ENCODE measurements around the gene PIK3R5.
A peak's percentile ranks its signal among the peaks of the same experiment; 100 is the strongest.
"Not testable (repeated sequence)": the region's sequence is repeated elsewhere in the genome, so short reads cannot be mapped to it uniquely, and the experiment has no call there.

PIK3R5 gene

DNA sequence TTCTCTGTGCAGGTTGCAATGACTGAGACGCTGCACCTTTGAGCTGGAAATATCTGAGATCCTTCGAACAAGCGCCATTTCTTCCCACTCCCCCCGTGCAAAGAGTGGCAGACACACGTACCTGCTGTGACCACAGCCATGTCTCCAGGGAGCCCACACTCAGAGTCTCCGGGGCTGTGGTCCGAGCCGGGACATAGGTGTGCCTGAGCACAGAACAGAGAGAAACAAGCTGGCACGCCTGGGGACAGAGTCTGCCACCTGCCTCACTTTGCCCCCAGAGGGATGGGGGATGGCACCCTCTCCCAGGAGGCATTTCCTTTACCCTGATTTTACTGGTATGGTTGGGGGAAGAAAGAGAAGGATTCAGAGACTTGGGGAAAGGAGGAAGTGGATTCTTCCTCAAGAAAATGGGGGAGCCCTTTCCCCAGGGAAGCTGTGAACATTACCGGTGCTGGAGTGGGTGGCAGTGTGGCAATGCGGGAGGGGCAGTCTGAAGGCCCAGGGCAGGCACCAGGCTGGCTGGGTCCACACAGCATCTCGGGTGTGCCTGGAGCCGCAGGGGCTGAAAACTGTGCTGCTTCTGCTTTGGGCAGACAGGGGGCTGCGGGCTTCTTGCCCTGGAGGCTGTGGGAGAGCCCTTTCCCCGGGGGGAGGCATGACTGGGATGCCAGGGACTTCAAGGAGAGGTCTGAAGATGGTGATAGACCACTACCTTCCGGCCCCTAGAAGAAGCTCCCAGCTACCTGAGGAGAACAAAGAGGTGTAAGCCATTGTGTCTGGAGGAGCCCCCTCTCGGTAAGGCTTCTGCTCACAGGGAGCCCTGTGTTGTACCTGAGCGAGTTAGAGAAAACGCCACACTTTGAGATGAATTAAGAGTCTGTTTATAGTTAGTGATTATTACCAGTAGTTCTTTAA is 91.4 kb downstream of the PIK3R5 start:
- no peak for DNase-seq

DNA sequence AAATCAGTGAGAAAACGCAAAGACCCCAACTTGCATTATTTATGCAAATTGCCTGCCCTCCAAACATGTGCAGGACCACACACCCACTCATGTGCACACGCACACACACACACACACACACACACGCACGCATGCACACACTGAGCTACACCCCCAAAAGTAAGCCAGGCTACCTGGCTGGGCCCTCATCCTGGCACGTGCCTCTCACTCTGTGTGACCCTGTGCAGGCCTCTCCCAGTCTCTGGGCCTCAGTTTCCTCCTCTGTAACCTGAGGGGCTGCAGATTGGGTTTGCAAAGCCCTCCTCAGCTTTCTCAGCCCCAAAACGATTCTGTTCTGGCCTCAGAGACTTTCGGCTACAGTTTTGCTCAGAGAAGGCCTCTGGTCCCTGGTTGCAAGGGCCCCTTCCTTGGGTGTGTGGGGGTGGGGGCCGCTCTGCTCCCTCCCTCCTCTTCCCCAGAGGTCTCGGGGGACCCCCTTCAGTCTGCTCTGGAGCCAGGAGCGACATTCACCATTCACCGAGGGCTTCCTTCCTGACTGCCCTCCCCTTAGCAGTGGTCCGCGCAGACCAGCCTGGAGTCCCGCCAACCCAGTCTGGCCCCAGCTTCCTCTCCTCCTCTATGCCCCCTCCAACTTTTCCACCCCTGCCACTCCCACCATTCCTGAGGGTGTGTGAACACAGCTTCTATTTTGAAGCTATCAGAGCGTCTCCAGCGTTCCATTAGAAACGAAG is 92.6 kb downstream of the PIK3R5 start:
- DNase-seq: no peak

GRCh38 chr17:8872036-8872704 is 93.3 kb downstream of the PIK3R5 start:
- DNase-seq: no peak

DNA sequence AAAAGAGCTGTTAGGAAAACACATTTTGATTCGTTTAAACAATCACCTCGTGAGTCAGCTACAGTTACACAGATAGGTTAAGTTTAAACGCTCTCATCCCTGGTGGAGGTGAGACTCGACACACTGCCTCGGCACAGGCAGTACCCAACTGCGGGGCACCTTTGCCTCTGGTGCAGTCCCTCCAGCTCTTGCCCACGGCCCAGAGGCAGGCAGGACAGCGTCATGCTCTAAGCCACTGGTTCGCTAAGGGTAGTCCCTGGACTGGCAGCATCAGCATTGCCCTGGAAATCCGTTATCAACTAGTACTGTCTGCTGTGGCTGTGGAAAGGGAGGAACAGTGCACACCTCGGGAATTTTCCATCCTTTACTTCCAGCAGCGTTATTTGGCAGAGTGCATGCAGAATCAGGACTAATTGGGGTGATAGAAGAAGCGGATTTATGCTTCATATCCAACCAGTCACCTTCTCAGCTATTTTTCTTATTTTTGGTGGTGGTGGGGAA is 94.4 kb downstream of the PIK3R5 start:
- DNase-seq: no peak

DNA sequence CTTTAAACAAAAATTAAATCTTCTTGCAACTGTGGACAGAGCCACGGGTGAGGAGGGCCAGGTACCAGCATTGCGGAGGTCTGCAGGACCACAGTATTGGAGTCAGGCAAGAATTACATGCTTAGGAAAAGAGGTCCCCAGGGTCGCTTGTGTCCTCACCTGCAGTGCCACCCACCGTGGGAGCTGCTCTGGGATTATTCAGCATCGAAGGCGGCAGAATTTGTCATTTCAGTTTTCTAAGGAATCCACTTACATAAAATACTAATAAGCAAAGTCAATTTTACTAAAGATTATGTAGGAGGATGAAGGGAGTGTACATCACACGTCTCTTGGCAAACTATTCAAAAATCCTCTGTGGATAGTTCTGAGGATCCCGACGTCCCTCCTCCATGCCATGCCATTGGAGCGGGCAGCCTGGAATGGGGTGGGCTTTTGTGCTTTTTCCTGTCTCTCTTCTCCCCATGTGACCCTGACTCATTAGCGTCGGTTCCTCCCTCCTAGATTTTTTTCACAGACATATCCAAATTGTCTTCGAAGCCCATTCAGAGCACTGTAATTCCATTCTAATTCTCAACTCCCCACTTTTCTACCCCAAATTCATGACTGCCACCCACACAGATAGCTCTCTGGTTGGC is 95.0 kb downstream of the PIK3R5 start:
- DNase-seq: no peak

- no peak for DNase-seq
These were observed 96.2 kb downstream of the PIK3R5 start for GRCh38 chr17:8869114-8869815.

DNA sequence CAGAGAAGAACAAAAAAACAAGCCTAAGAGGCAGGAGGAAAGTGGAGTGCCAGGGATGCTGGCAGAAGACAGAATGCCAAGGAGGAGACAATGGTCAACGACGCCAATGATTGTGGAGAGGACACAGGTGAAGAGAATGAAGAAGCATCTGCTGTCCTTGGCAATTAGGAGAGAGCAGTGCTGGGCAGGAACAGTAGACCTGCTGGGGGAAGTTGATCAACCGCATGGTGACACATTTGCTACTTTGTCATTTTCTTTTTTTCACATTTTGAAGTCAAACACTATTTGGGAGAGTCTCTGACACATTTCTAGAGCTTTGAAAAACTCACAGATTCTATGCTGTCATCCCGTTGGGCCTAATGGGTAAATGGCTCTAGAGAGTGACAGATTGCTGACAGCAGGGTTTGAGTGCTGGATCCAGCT is 97.0 kb downstream of the PIK3R5 start:
- DNase-seq: no peak

DNA sequence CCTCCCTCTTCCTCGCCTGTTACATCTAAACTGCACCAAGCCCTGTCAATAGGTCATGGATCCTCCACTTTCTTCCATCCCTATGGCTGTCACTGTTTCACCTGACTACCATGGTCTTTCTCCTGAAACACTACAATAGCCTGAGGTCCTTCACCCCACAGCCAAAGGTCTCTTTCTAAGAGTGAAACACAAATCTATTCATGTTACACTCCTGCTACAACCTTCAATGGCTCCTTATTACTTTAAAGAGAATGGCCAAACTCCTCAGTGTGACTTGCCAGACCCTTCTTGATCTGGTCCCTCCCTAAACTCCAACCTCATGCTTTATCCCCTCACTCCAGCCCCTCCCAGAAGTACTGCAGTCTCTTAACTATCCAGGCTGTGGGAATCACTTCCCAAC is 97.4 kb downstream of the PIK3R5 start:
- no peak for DNase-seq

DNA sequence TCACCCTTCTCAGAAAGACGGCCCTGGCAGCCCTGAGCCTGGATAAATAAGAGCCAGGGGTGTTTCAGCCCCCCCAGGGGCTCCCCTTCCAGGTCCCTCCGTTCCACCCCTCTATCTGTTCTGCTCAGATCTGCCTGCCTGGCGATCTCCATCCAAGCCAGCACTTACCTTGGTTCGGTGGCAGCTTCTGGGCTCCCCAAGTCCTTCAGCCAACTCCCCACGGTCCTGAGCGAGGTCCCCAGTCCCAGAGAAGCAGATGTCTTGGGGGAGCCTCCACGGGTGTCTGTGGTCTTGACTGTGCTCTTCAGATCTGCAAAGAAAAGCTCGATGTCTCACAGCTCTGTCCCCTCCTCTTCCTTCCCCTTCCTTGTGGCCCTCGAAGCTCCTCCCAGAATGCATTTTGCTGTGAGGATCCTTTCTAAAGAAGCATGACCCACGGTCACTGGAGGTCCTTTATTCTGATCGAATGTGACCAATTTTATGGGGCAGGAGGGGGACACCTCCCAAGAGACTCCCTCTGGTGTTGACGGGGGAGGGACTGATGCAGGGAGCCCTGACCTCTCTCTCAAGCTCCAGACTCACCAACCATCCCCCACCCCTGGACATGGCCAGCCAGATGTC is 98.0 kb downstream of the PIK3R5 start, which contains the start of gene PIK3R6:
TSS of gene PIK3R6 (minus strand) at position 314 of the 621 bp plus-strand sequence. CDS start 17,880 bp downstream, outside the sequence.
- no peak for DNase-seq

DNA sequence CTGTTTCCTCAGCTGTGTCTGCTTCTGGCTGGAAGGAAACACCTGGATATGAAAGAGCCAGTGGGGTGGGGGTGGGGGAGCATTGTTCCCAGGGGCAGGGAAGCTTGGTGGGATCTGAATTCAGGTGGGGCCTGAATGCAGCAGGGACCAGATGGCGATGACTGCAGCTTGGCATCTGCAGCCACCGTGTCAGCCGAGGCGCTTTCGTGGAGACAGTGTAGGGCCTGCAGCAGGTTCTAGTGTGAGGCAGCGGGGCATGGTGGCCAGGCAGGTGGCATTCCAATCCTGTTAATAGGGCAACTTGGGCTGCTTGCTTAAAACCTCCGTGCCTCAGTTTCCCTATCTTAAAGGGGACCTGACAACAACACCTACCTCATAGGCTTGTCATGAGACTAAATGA is 99.7 kb downstream of the PIK3R5 start:
- no peak for DNase-seq

- no peak for DNase-seq
These were observed 100.1 kb downstream of the PIK3R5 start for GRCh38 chr17:8865385-8865784.

DNA sequence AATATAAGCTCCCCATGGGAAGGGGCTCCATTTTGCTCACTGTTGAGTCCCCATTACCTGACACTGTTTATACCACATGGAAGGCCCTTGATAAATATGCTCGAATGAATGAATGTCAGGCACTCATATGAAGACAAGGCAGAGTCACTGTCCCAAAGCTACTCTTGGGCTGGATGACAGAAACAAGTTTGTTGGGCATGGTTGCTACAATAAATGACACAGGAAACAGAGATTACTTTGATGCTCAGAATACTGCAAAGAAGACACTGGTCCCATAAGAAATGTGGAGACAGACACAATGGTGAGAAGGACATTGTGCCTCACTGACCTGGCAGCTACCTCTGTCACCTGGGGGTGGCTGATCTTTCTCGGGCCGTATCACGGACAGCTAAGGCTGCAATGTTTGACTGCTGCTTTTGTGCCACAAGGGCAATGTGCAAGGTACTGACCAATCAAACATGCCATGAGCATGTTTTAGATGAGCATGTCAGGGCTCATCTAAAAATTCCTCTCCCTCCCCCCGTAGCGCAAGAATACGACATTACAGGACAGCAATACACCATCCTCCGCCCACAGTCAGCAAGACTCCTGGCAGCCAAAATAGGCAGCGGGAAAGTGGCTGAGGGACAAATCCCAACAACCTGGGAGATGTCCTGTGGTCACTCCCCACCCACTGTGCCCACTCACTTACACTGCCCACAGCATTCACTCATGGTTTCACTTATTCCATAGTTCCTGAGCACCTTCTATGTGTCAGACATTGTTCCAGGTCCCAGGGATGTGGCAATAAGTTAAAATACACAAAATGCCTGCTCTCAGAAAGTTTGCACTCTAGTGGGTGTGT is 103.1 kb downstream of the PIK3R5 start:
- no peak for DNase-seq

GRCh38 chr17:8861495-8862181 is 103.9 kb downstream of the PIK3R5 start:
- DNase-seq: no peak

- DNase-seq: no peak
These were observed 105.6 kb downstream of the PIK3R5 start for GRCh38 chr17:8859804-8860430.

DNA sequence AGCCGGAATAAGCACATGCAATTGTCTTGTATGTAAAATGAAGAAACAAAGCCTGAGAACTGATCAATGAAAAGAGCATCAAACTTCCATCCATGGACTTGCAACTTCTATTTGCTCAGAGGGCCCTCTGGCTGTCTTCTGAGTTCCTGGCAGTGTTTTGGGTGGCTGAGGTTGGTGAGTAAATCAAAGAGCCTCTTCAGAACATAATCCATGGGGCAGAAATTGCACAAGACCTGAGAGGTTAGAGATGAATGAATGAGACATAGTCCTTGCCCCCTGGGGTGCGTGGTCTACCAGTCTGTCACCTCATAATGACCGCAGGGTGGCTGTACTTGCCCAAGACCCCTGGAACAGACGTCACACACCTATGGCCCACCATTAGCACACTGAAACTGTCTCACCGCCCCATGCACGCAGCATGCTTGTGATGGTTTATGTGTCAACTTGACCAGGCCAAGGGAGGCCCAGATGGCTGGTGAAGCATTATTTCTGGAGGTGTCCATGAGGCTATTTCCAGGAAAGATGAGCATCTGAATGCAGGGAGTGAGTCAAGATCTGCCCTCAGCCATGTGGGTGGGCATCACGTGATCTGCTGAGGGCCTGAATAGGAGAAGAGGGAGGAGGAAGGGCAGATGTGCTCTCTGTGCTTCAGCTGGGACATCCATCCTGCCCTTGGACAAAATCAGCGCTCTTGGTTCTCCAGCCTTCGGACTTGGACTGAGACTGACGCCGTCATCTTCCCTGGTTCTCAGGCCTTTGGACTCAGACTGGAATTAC is 106.3 kb downstream of the PIK3R5 start:
- DNase-seq: no peak

- DNase-seq: no peak
These were observed 107.6 kb downstream of the PIK3R5 start for GRCh38 chr17:8857919-8858318.

- peak in 1 of 2 experiments; percentile 25 for DNase-seq
These were observed 108.5 kb downstream of the PIK3R5 start for GRCh38 chr17:8856869-8857575.

DNA sequence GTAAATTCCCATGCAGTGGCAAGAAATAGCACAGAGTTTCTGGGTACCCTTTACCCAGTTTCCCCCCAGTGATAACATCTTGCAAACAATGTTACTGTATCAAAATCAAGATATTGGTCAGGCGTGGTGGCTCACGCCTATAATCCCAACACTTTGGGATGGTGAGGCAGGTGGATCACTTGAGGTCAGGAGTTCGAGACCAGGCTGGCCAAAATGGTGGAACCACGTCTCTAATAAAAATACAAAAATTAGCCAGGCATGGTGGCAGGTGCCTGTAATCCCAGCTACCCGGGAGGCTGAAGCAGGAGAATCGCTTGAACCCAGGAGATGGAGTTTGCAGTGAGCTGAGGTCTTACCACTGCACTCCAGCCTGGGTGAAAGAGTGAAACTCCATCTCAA is 109.3 kb downstream of the PIK3R5 start:
- not testable (repeated sequence) for DNase-seq

All from NCI-H524 (cell line).